ENCODE measurements around the gene SMAGP. TPM values are rescaled to one million over a fixed set of nuclear protein-coding genes. Genes with fewer than 3 reads are reported as not detected.
A peak's percentile ranks its signal among the peaks of the same experiment; 100 is the strongest.

Gene SMAGP
- total and polyA plus RNA-seq, 2 of the 4 experiments (the other 2 are of a cell fraction): 12.2 to 42.7 TPM

DNA sequence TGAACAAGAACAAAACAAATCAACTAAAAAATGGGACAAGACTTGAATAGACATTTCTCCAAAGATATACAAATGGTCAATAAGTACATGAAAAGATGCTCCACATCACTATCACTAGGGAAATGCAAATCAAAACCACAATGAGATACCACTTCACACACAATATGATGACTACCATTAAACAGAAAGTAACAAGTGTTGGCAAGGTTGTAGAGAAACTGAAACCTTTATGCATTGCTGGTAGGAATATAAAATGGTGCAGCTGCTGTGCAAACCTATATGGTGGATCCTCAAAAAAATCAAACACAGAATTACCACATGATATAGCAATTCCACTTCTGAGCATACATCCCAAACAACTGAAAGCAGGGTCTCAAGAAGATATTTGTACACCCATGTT is 5.2 kb downstream of the SMAGP start:
- peaks cover 30 to 59% of the 10 kb centered on the region in 2 experiments for H3K79me1 ChIP-seq (ENCODE audit: low read depth in 1 of 2, low read length in 2 of 2)

More for the DNA sequence above, 5.2 kb downstream of the SMAGP start:
- no peaks in the 10 kb centered on the region for H3K27me3 ChIP-seq (ENCODE audit: control insufficient read depth, insufficient read depth, low read length)
- in situ Hi-C loops (cut with MboI; ENCODE audit: low sequenced_read_pairs) (no loop called here), dilution Hi-C loops (cut with HindIII; ENCODE audit: low sequenced_read_pairs, unreplicated experiment) (no loop called here), intact Hi-C loops (cut with micrococcal nuclease) (no loop called here)
- no peaks in the 10 kb centered on the region for H3K9me3 ChIP-seq (ENCODE audit: control insufficient read depth, insufficient read depth, low read length)
- H3K23ac ChIP-seq (ENCODE audit: low read depth, low read length): peak overlapping the region; percentile 40; the same call in 1 of the 2 replicates
- no peak overlapping the region for H3K27ac ChIP-seq (ENCODE audit: insufficient read depth, low read length)
- no peak overlapping the region for H2BK5ac ChIP-seq (ENCODE audit: low read depth, low read length, poor library complexity, severe bottlenecking)
- no peak overlapping the region for H2BK120ac ChIP-seq (ENCODE audit: low read depth, low read length)
- ChIA-PET POLR2A (ENCODE audit: unreplicated experiment) (no interaction called here), CTCF (interaction anchor here (0.6 kb wide), 1 partner anchor 1596 kb away, joined by 4 read pairs; no protein-coding TSS in a partner anchor)
- no peak overlapping the region for H3K9ac ChIP-seq (ENCODE audit: low read depth, low read length)
- H3K4ac ChIP-seq (ENCODE audit: low read depth, low read length): no peak overlapping the region
- H3K56ac ChIP-seq (ENCODE audit: extremely low read depth, insufficient read depth, low read length): no peak overlapping the region
- H3K4me1 ChIP-seq (ENCODE audit: control insufficient read depth, insufficient read depth, low read length): 0 out of 2 replicates have a peak, but pooled peaks cover 2% of the 10 kb centered on the region
- no peak overlapping the region for H4K5ac ChIP-seq (ENCODE audit: low read depth, low read length)
- H3K4me2 ChIP-seq (ENCODE audit: low read depth, low read length): no peak overlapping the region
- TF ChIP-seq SMC3 (IDR thresholded peaks at IDR 0.05; ENCODE audit: low read depth, low read length) (no peak), MAZ (IDR thresholded peaks at IDR 0.05; ENCODE audit: borderline replicate concordance, low read depth, low read length) (no peak), MXI1 (IDR thresholded peaks at IDR 0.05; ENCODE audit: borderline replicate concordance, low read depth, low read length) (no peak), RAD21 (IDR thresholded peaks at IDR 0.05; ENCODE audit: low read length) (no peak), POLR2A (IDR thresholded peaks at IDR 0.05; ENCODE audit: low read depth, low read length) (no peak), FOS (IDR thresholded peaks at IDR 0.05; ENCODE audit: low read depth, low read length) (no peak), NFE2L2 (IDR thresholded peaks at IDR 0.05; ENCODE audit: low read depth, low read length) (no peak), CHD1 (IDR thresholded peaks at IDR 0.05; ENCODE audit: low read depth, low read length) (no peak), BHLHE40 (IDR thresholded peaks at IDR 0.05; ENCODE audit: low read depth, low read length) (no peak), CEBPB (IDR thresholded peaks at IDR 0.05; ENCODE audit: low read depth, low read length) (no peak)
- TF ChIP-seq, protein P1, sequence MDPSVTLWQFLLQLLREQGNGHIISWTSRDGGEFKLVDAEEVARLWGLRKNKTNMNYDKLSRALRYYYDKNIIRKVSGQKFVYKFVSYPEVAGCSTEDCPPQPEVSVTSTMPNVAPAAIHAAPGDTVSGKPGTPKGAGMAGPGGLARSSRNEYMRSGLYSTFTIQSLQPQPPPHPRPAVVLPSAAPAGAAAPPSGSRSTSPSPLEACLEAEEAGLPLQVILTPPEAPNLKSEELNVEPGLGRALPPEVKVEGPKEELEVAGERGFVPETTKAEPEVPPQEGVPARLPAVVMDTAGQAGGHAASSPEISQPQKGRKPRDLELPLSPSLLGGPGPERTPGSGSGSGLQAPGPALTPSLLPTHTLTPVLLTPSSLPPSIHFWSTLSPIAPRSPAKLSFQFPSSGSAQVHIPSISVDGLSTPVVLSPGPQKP (IDR thresholded peaks at IDR 0.05; ENCODE audit: borderline replicate concordance, low read depth, low read length): no peak
- TF ChIP-seq, protein P2, sequence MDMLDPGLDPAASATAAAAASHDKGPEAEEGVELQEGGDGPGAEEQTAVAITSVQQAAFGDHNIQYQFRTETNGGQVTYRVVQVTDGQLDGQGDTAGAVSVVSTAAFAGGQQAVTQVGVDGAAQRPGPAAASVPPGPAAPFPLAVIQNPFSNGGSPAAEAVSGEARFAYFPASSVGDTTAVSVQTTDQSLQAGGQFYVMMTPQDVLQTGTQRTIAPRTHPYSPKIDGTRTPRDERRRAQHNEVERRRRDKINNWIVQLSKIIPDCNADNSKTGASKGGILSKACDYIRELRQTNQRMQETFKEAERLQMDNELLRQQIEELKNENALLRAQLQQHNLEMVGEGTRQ (IDR thresholded peaks at IDR 0.05; ENCODE audit: low read depth, low read length): no peak
- H3K14ac ChIP-seq (replicated peaks; ENCODE audit: low read depth, low read length): no peak overlapping the region
- no peak overlapping the region for H4K91ac ChIP-seq (ENCODE audit: insufficient read depth, low read depth, low read length)
- no peak for ATAC-seq (ENCODE audit: low read depth)
- no peaks in the 10 kb centered on the region for H3K36me3 ChIP-seq (ENCODE audit: control insufficient read depth, insufficient read depth, low read length)
- H3K9me1 ChIP-seq (ENCODE audit: insufficient read depth, low read length): peaks cover 20% of the 10 kb centered on the region
- H2AK9ac ChIP-seq (replicated peaks; ENCODE audit: low read depth, low read length, poor library complexity): no peak overlapping the region
- H2BK15ac ChIP-seq (ENCODE audit: low read depth, low read length): no peak overlapping the region
- no peak overlapping the region for H4K8ac ChIP-seq (ENCODE audit: low read depth in 2 of 2, low read length in 2 of 2)
- no peaks in the 10 kb centered on the region for H4K20me1 ChIP-seq (ENCODE audit: insufficient read depth, low read length)
- no peak overlapping the region for H2AFZ ChIP-seq (replicated peaks; ENCODE audit: low read length, poor library complexity)
- no peak for DNase-seq
- H3K18ac ChIP-seq (ENCODE audit: low read depth, low read length): no peak overlapping the region
- H2BK20ac ChIP-seq (ENCODE audit: low read depth, low read length): no peak overlapping the region
- H2AK5ac ChIP-seq (ENCODE audit: low read depth, low read length): no peak overlapping the region
- BruUV-seq (replicated peaks): no TSS peak
- no peak overlapping the region for H3K4me3 ChIP-seq (ENCODE audit: insufficient read depth, low read depth, low read length)

Data from IMR-90 (cell line).